Stimulated activated effector memory CD8-positive, alpha-beta T cell treated with anti-CD3 and anti-CD28 coated beads, Interleukin-12 subunit alpha, Interleukin-12 subunit beta, amount 100 ng/mL, for 72 hours (primary cell): ENCODE results near the gene JAKMIP1.

Source experiments
- ATAC-seq: fragments of 150-1000 bp; cut with Tn5 transposase; 2 replicates; pipeline ENCODE4 v1.10.0; 2021
- DNase-seq, 2 donors: peaks; one replicate each; pipeline ENCODE4 v3.0.0; 2021 to 2022; ENCODE audit warnings: low spot score in 2 of 2
- H3K27ac Mint-ChIP-seq: one replicate; pipeline ENCODE4 v1.8.0; 2022; ENCODE audit warnings: mild to moderate bottlenecking, mixed read lengths
- H3K36me3 Mint-ChIP-seq: one replicate; pipeline ENCODE4 v1.8.0; 2022; ENCODE audit warnings: mild to moderate bottlenecking, mixed read lengths
- H3K4me1 Mint-ChIP-seq: one replicate; pipeline ENCODE4 v1.8.0; 2022; ENCODE audit warnings: mixed read lengths
- H3K4me3 Mint-ChIP-seq: one replicate; pipeline ENCODE4 v1.8.0; 2022; ENCODE audit warnings: mild to moderate bottlenecking, mixed read lengths
- H3K9me3 Mint-ChIP-seq: one replicate; pipeline ENCODE4 v1.8.0; 2022; ENCODE audit warnings: mixed read lengths

The JAKMIP1 gene

DNA sequence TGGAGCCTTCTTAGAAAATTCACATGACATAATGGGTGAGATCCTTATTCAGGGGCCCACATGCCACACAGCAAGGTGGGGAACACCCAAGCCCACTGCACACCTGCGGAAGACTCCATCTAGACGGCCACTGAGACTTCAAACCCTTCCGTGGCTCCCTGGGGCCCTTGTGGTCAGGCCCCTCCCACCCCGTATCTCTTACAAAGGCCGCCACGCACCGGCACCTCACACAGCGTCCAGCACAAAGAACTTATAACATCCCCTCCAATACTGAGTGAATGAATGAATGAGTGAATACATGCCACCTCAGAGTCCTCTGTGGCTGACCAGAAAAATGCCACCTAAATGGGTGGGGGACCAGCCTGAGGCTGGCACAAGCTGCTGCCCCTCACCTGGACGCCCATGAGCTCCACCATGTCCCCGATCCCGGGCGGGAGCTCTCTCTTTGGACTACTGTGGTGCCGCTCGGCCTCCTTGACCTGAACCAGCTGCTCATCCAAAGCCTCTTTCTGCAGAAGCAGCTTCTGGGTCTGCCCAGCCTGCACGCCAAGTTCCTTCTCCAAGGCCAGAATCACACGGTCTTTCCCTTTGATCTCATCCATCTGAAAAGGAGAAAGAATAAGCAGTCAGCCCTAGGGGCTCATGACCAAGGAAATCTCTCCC is 115.2 kb downstream of the JAKMIP1 start:
- DNase-seq (no peak), ATAC-seq (no peak)
- Mint-ChIP-seq H3K36me3 (peaks cover 62% of the 10 kb centered on the region), H3K9me3 (no peaks in the 10 kb centered on the region), H3K4me1 (peaks cover 9% of the 10 kb centered on the region), H3K27ac (no peak overlapping the region), H3K4me3 (no peak overlapping the region)

DNA sequence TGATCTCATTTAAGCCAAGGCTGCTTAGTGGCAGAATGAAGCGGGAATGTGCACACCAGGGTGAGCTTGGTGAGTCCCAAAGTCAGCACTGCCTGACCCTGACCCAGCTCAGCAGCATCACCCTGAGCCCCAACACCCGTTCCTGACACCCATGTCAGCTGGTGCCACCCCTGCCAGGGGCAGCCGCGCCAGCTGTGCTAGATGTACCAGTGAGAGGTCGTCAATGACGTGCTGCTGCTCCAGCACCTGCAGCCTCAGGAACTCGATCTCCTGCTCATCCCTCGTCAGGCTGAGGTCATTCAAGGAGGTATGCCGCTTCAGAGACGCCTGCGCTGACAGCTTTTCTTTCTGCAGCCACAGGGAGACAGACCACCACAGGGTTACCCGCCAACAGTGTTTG is 120.4 kb downstream of the JAKMIP1 start:
- Mint-ChIP-seq H3K4me3 (no peak overlapping the region), H3K27ac (peak overlapping the region; percentile 12), H3K4me1 (peaks cover 9% of the 10 kb centered on the region), H3K9me3 (no peaks in the 10 kb centered on the region), H3K36me3 (peaks cover 88% of the 10 kb centered on the region)
- ATAC-seq (no peak), DNase-seq (no peak)

DNA sequence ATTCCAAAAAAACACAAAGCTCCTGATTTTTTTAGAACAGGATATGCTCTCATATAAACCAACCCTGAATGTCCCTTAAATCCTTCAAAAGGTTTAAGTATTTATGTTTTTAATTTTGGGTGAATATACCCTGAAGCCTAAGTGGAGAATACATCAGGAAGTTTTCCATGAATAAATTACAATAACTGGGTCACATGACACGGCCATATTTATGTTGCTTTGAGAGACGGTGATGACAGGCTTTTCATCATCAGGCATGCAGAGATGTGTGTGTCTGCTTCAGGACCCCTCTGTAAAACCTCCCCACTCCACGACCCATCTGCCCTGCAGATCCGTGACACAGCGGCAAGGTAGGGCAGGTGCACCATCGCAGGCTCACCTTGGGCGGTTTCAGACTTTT is 121.8 kb downstream of the JAKMIP1 start:
- no peak overlapping the region for H3K27ac Mint-ChIP-seq
- no peaks in the 10 kb centered on the region for H3K9me3 Mint-ChIP-seq
- ATAC-seq = no peak
- H3K4me1 Mint-ChIP-seq = peaks cover 9% of the 10 kb centered on the region
- H3K4me3 Mint-ChIP-seq = no peak overlapping the region
- H3K36me3 Mint-ChIP-seq = peaks cover 82% of the 10 kb centered on the region
- DNase-seq = no peak

DNA sequence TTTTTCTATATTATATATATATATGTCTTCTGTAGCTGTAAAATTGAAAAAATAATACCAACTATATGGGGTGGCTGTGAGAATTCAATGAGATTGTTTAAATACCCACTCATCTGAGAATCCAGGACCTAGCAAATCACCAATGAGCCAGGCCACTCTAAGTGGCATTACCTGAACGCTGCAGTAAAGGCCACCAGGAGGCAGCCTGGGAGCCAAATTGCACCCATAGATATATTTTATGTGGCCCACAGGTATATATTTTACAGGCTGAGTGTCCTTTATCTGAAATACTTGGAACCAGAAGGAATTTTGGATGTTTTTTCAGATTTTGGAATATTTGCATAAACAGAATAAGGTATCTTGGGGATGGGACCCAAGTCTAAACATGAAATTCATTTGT is 124.0 kb downstream of the JAKMIP1 start:
- Mint-ChIP-seq H3K4me1 (peaks cover 8% of the 10 kb centered on the region), H3K36me3 (peaks cover 83% of the 10 kb centered on the region), H3K4me3 (no peak overlapping the region), H3K9me3 (no peaks in the 10 kb centered on the region), H3K27ac (no peak overlapping the region)
- DNase-seq = no peak
- ATAC-seq = no peak

DNA sequence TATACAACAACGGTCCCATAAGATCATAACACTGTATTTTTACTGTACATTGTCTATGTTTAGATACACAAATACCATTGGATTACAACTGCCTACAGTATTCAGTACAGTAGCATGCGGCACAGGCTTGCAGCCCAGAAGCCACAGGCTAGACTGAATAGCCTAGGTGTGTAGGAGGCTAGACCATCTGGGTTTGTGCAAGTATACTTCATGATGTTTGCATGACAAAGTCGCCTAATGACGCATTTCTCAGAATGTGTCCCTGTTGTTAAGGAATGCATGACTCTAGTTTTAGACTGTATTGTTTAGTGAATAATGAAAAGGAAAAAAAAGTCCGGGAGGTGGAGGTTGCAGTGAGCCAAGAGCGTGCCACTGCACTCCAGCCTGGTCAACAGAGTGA is 125.6 kb downstream of the JAKMIP1 start:
- Mint-ChIP-seq H3K4me3 (no peak overlapping the region), H3K4me1 (no peaks in the 10 kb centered on the region), H3K36me3 (peaks cover 79% of the 10 kb centered on the region), H3K27ac (peak overlapping the region; percentile 51), H3K9me3 (no peaks in the 10 kb centered on the region)
- ATAC-seq (no peak), DNase-seq (no peak)

DNA sequence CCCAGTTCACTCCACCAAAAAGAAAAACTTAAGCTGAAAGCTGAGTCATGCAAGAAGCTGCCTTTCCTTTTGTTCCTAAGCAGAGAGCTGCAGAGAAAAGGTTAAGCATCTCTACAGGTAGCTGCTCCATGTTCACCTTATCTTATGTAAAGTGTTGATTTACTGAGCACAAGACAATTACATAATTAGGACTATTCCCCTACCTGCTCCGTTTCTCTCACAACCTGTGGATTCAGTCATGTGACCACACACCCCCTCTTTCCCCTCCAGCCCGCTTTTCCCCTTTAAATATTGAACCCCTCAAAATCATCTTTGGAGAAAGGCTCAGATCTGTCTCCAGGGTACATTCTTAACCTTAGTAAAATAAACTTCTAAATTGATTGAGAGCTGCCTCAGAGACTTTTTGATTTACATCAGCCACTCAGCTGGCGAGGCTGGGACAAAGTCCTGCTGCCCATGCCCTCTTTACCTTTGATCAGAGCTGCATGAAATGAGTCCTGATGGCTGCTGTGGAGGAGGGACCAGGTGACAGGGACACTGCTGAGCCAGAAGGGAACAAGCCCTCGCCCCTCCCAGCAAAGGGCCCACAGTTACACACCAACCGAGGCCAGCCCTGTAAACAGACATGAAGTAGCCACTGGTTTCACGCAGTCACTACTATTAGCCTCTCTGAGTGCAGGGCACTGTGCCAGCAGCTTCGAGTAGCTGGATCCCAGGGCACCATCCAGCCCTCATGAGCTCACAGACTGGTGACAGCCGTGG is 128.2 kb downstream of the JAKMIP1 start:
- ATAC-seq (no peak), DNase-seq (no peak)
- Mint-ChIP-seq H3K4me3 (no peak overlapping the region), H3K9me3 (no peaks in the 10 kb centered on the region), H3K27ac (peak overlapping the region; percentile 56), H3K4me1 (no peaks in the 10 kb centered on the region), H3K36me3 (peaks cover 72% of the 10 kb centered on the region)

DNA sequence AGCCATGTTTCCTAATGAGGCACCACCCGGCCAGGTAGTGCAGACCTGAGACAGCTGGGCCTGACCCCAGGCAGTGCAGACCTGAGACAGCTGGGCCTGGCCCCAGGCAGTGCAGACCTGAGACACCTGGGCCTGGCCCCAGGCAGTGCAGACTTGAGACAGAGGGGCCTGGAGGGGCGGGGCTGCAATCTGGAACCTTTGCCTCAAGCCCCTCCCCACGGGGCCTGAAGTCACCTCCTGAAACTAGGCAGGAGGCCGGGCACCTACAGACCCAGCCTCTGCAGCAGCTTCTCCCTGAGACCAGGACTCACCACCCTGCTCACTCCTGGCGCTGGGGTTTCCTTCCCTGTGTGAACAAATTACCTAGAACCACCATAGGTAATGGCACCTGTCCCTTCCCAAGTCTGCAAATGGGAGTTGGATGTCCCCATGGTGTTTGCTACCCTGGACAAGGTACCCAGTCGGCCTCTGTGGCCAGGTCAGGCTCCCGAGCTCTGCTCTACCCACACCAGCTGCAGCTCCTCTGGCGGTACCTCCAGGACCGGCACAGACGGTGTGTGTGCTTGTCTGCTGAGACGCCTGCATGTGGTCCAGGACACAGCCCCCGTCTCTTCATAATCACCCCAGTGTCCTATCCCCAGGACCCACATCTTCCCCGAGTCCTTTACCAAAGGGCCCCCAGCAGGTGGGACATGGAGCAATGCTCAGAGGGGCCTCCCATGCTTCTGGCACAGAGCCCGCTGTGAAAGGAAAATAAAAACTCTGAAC is 129.0 kb downstream of the JAKMIP1 start:
- H3K27ac Mint-ChIP-seq = peak overlapping the region; percentile 56
- peaks cover 72% of the 10 kb centered on the region for H3K36me3 Mint-ChIP-seq
- no peaks in the 10 kb centered on the region for H3K9me3 Mint-ChIP-seq
- no peaks in the 10 kb centered on the region for H3K4me1 Mint-ChIP-seq
- no peak for DNase-seq
- no peak overlapping the region for H3K4me3 Mint-ChIP-seq
- no peak for ATAC-seq

DNA sequence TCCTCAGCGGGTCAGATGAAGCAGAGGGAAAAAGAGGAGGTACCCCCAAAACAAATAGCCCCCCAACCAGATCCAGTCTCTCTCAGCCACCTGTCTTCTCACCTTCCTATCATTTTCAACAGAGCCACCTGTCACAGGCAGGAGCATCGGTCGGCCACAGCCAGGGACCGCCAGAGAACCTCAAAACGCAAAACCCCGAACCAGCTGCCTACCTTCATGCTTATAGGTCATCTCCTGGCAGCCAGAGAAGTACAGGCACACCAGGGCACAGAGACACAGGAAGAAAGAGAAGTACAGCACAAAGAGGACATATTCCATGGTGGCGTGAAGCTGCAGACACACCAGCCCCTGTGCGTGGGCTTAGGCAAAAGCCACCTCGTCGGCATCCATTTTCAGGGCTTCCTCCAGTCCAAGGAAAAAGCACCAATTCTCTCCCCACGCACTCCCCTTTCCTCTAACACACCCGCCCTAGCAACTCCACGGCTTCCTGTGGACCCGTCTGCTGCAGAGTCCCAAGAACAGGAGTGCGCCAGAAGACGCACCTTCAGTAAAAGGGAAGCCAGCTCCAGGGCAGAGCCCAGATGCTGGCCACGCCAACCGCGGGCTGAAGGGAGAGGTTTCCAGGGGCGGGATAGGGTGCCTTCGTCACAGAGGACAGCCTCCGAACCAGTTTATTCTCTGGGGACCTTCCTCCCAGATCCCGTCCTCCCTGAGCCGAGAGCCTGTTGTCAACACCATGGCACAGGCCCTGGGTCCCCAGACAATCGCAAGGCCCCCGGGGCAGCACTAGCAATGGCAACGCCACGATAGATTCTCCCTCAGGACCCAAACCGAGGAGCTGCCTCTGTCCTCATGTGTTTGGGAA is 130.3 kb downstream of the JAKMIP1 start:
- peaks cover 75% of the 10 kb centered on the region for H3K36me3 Mint-ChIP-seq
- ATAC-seq (no peak), DNase-seq (no peak)
- H3K4me1 Mint-ChIP-seq = no peaks in the 10 kb centered on the region
- H3K9me3 Mint-ChIP-seq = no peaks in the 10 kb centered on the region
- H3K27ac Mint-ChIP-seq = no peak overlapping the region
- H3K4me3 Mint-ChIP-seq = no peak overlapping the region

DNA sequence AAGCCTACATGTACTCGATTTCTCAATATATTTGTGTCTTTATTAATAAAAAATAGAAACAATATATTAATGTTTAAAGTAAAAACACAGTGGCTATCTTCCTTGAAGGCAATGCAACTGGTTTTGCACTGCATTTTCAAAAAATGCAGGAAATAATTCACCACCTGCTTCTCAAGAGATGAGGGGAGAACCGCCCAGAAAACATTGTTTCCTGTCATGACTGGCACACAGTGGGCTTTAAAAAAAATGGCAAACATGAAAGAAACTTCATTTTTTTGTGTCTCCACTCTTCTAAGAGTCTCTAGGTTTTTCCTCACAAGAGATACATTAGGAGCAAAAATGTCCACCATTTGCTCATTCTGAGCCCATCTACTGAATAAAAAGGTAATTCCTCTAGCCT is 131.4 kb downstream of the JAKMIP1 start:
- DNase-seq (no peak), ATAC-seq (no peak)
- Mint-ChIP-seq H3K4me3 (no peak overlapping the region), H3K36me3 (peaks cover 73% of the 10 kb centered on the region), H3K27ac (no peak overlapping the region), H3K9me3 (no peaks in the 10 kb centered on the region), H3K4me1 (no peaks in the 10 kb centered on the region)

DNA sequence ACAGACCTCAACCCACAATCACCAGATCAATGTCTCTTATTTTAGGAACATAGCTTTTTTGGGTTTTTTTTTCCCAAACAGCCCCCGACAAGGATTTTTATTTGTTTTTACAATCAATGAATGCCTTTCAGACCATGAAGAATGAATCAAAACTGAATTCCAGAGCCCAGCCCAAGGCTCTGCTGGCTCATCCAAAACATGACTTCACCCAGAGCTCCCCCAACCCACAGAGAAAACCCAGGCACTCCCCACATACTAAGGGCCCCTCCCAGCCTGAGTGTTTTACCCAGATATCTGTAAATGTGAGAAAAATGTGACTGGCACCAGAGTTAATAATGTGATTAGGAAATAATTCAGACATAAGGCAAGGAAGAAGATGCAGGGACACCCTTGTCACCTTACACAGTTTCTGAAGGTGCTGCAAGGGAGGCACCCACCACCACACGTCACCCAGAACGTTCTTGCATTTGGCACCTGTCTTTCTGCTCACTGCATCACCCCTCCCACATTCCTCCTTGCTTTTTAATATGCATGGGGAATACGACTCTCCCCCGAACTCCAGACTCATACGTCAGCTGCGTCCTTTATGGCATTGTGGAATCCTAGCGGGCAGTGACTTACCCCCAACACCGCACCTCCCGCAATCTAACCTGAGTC is 134.3 kb downstream of the JAKMIP1 start:
- peaks cover 77% of the 10 kb centered on the region for H3K36me3 Mint-ChIP-seq
- no peak overlapping the region for H3K4me3 Mint-ChIP-seq
- DNase-seq (no peak), ATAC-seq (no peak)
- H3K4me1 Mint-ChIP-seq = no peaks in the 10 kb centered on the region
- H3K27ac Mint-ChIP-seq = peak overlapping the region; percentile 29
- H3K9me3 Mint-ChIP-seq = no peaks in the 10 kb centered on the region

DNA sequence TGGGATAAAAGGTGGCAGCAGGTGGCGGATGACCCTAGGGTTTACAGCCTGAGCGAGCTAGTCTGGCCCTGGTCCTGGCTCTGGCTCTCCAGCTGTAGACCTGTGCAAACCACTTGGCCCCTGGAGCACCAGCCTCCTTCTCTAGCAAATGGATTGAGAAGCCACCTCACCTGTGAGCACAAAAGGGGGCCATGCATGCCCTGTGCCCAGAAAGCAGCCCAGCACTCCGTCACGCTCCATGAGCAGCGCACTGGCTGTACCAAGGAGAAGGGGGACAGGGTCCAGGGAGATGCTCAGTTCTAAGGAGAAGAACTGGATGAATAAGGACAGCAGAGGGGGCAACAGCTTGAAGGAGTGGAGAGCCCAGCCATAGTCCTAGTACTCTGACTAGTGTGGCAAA is 135.2 kb downstream of the JAKMIP1 start:
- Mint-ChIP-seq H3K27ac (no peak overlapping the region), H3K36me3 (peaks cover 78% of the 10 kb centered on the region), H3K4me3 (no peak overlapping the region), H3K4me1 (no peaks in the 10 kb centered on the region), H3K9me3 (peaks cover 4% of the 10 kb centered on the region)
- DNase-seq (no peak), ATAC-seq (no peak)

DNA sequence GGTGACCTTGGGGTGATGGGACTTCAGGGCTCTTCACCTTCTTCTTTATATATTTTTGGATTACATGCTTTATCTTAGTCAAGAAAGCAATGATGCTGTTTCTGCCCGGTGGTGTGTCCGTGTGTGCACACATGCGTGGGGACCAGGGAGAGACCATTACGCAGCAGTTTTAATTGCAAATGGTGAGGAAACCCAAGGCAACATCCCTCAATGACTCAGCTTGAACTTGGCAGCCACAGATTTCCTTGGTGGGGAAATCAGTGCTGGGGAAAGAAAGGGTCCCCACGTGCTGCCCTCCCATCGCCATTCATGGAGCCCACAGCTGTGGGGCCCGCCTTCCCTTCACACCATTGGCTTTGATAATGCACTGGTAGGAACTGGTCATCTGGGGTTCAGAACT is 136.0 kb downstream of the JAKMIP1 start:
- Mint-ChIP-seq H3K27ac (no peak overlapping the region), H3K4me1 (no peaks in the 10 kb centered on the region), H3K4me3 (no peak overlapping the region), H3K9me3 (peaks cover 6% of the 10 kb centered on the region), H3K36me3 (peaks cover 78% of the 10 kb centered on the region)
- DNase-seq (no peak), ATAC-seq (no peak)

DNA sequence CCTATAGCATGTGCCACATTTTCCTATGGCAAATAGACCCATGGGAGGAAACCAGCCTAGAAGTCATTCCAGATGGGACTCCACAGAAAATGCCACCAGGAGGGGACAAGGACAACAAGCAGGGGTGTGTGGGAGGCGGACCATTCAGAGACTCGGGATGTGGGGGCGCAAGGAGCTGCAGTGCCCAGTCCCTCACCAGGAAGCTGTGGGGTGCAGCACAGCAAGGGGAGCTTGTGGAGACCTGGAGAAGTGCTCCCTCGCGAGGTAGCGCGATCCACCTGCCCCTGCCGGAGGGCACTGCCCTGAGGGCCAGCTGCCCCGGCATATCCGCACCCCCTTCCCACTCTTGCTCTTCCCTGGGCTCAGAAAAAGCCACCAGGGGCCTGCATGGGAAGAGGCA is 136.7 kb downstream of the JAKMIP1 start:
- Mint-ChIP-seq H3K36me3 (peaks cover 82% of the 10 kb centered on the region), H3K9me3 (peaks cover 6% of the 10 kb centered on the region), H3K4me3 (no peak overlapping the region), H3K4me1 (no peaks in the 10 kb centered on the region), H3K27ac (peak overlapping the region; percentile 61)
- DNase-seq (no peak), ATAC-seq (no peak)

DNA sequence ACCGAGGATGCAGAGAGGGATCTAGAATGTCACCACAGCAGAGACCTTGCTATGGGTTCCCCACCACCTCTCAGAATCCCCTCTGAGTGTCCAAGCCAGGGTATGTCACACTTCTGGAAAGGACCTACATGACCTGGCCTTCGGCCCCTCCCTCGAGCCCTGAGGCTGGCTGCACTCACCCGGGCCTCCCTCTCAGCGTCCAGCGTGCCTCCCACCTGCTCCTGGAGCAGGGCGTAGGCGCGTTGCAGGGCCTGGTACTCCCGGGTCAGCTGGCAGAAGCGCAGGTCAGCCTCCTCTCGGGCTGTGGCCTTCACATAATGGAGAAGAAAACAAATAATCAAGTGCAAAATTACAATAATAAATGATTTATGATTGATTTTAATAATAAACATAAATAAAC is 138.2 kb downstream of the JAKMIP1 start:
- ATAC-seq (no peak), DNase-seq (no peak)
- no peaks in the 10 kb centered on the region for H3K4me1 Mint-ChIP-seq
- peaks cover 79% of the 10 kb centered on the region for H3K36me3 Mint-ChIP-seq
- no peak overlapping the region for H3K4me3 Mint-ChIP-seq
- no peak overlapping the region for H3K27ac Mint-ChIP-seq
- peaks cover 11% of the 10 kb centered on the region for H3K9me3 Mint-ChIP-seq
